PC-9 (cell line): ENCODE data around the gene GPR183.

Source experiments
- CTCF ChIP-seq: fragments of 200-600 bp; sonication (generic); conservative IDR thresholded peaks from 2 replicates; pipeline ENCODE4 v1.6.1; 2017; ENCODE audit warnings: mixed run types, antibody characterized with exemption, mild to moderate bottlenecking, moderate library complexity
- EZH2 ChIP-seq: fragments of 200-600 bp; sonication (generic); IDR thresholded peaks from 2 replicates; pipeline ENCODE4 v1.8.0; 2017; ENCODE audit warnings: antibody characterized with exemption, low read depth

- TF ChIP-seq CTCF: no peak
- TF ChIP-seq EZH2: no peak
Measured at GRCh38 chr13:99277629-99278028, 29.6 kb downstream of the GPR183 start.
